Uterus (tissue), 2 donors: ENCODE measurements around the gene API5.

Experiments used
- POLR2A ChIP-seq, 2 donors: fragments of 450-650 bp; IDR thresholded peaks; one replicate each; pipeline ENCODE4 v1.6.1; 2016; ENCODE audit warnings: antibody characterized with exemption in 2 of 2, mild to moderate bottlenecking in 1 of 2, moderate library complexity in 1 of 2
- TF ChIP-seq, protein P1 (sequence below), 4 experiments: fragments of 200-600 bp in 2 of 4; fragments of 450-650 bp in 2 of 4; sonication (generic) in 2 of 4; IDR thresholded peaks; one replicate each; pipeline ENCODE4 v1.5.1; 2016 to 2019; ENCODE audit warnings: antibody characterized with exemption in 4 of 4, mild to moderate bottlenecking in 2 of 4, moderate library complexity in 1 of 4

DNA sequence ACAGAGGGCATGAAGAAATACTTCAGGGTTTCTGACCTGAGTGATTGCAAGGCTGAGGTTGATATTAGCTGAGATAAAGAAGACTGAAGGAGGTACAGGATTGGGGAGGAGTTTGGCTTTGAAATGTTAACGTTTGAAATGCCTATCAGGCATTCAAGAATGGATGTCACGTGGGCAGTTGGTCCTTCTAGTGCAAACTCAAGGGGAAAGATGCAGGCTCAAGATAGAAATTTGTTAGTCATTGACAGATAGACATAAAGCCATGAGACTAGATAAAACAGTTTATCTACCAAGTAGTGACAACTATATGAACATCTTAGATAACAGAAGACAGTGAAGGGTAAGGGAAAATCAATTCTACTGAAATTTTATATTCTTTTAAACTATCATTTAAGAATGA lies 70.0 kb downstream of the API5 start:
- TF ChIP-seq, protein P1, sequence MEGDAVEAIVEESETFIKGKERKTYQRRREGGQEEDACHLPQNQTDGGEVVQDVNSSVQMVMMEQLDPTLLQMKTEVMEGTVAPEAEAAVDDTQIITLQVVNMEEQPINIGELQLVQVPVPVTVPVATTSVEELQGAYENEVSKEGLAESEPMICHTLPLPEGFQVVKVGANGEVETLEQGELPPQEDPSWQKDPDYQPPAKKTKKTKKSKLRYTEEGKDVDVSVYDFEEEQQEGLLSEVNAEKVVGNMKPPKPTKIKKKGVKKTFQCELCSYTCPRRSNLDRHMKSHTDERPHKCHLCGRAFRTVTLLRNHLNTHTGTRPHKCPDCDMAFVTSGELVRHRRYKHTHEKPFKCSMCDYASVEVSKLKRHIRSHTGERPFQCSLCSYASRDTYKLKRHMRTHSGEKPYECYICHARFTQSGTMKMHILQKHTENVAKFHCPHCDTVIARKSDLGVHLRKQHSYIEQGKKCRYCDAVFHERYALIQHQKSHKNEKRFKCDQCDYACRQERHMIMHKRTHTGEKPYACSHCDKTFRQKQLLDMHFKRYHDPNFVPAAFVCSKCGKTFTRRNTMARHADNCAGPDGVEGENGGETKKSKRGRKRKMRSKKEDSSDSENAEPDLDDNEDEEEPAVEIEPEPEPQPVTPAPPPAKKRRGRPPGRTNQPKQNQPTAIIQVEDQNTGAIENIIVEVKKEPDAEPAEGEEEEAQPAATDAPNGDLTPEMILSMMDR (IDR thresholded peaks at IDR 0.05), result no peak
- TF ChIP-seq POLR2A (IDR thresholded peaks at IDR 0.05), result no peak
